Endothelial cell (in vitro differentiated cells): ENCODE data around the gene RPTOR. TPM values are rescaled to one million over a fixed set of nuclear protein-coding genes. Genes with fewer than 3 reads are reported as not detected.

Source experiments
- DNase-seq: peaks from one replicate; pipeline ENCODE4 v3.0.0; 2021; ENCODE audit warnings: low spot score
- H3K27ac Mint-ChIP-seq: one replicate; pipeline ENCODE4 v1.8.0; 2021; ENCODE audit warnings: mixed read lengths, inconsistent platforms; ENCODE audit not compliant: unreplicated experiment
- H3K27me3 Mint-ChIP-seq: one replicate; pipeline ENCODE4 v1.8.0; 2021; ENCODE audit warnings: mild to moderate bottlenecking, moderate library complexity, mixed read lengths, inconsistent platforms; ENCODE audit not compliant: unreplicated experiment
- H3K36me3 Mint-ChIP-seq: one replicate; pipeline ENCODE4 v1.8.0; 2021; ENCODE audit warnings: mild to moderate bottlenecking, low read depth, mixed read lengths, inconsistent platforms; ENCODE audit not compliant: unreplicated experiment
- H3K4me1 Mint-ChIP-seq: one replicate; pipeline ENCODE4 v1.8.0; 2021; ENCODE audit warnings: mild to moderate bottlenecking, mixed read lengths, inconsistent platforms; ENCODE audit not compliant: unreplicated experiment
- H3K4me3 Mint-ChIP-seq: one replicate; pipeline ENCODE4 v1.8.0; 2021; ENCODE audit warnings: mild to moderate bottlenecking, mixed read lengths, inconsistent platforms; ENCODE audit not compliant: unreplicated experiment
- H3K9me3 Mint-ChIP-seq: one replicate; pipeline ENCODE4 v1.8.0; 2021; ENCODE audit warnings: mixed read lengths, inconsistent platforms; ENCODE audit not compliant: unreplicated experiment
- total RNA-seq: library from RNA; stranded (reverse); fragmentation: NEBNext Ultra II Directional; extraction: Animal tissue kit (Norgen Biotek cat#: 25700); gene quantifications from one replicate; pipeline ENCODE4 v1.2.1, GENCODE V29; 2021; ENCODE audit not compliant: unreplicated experiment
- TF ChIP-seq, protein P1 (sequence below): fragments of 200-600 bp; sonication (generic); IDR thresholded peaks from one replicate; pipeline ENCODE4 v1.5.0; 2021; ENCODE audit warnings: antibody characterized with exemption; ENCODE audit not compliant: unreplicated experiment

Gene RPTOR
- total RNA-seq, 1 donor from 2014 or later, result 36.7 TPM

DNA sequence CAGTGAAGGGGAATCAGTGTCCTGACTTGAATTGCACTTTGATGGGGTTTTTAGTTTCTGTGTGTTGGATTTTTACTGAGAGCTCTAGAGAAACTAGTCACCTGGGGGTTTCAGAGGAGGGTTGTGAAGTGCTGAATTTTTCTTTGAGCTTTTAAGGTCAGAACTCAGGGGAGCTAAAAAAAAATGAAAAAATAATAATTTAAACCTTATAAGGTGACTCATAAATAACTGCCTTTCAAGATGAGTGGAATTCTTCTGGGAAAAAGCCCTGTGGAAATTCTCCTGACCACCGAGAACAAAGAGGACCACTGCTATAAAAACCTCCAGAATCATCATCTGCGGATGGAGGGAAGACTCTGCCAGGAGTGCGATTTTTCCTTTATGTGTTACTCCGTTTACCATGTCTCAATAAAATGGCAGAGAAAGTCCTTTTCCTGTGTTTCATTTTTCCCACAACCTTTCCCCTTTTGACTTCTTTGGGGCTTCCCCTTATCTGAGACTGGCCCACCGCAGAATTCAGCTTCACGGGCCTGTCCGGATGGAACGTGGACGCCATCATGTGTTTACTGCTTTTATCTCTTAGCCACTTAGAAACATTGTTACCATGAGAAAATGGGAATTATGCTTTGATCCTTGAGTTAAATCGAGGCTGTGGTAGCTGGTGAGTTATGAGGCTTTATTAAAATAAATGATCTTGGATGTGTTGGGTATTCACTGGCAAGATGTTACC, 39.7 kb downstream of the RPTOR start:
- Mint-ChIP-seq H3K4me3 (no peak overlapping the region), H3K36me3 (no peaks in the 10 kb centered on the region), H3K27me3 (no peaks in the 10 kb centered on the region), H3K27ac (no peak overlapping the region), H3K4me1 (no peaks in the 10 kb centered on the region), H3K9me3 (no peaks in the 10 kb centered on the region)
- DNase-seq, result no peak
- TF ChIP-seq, protein P1, sequence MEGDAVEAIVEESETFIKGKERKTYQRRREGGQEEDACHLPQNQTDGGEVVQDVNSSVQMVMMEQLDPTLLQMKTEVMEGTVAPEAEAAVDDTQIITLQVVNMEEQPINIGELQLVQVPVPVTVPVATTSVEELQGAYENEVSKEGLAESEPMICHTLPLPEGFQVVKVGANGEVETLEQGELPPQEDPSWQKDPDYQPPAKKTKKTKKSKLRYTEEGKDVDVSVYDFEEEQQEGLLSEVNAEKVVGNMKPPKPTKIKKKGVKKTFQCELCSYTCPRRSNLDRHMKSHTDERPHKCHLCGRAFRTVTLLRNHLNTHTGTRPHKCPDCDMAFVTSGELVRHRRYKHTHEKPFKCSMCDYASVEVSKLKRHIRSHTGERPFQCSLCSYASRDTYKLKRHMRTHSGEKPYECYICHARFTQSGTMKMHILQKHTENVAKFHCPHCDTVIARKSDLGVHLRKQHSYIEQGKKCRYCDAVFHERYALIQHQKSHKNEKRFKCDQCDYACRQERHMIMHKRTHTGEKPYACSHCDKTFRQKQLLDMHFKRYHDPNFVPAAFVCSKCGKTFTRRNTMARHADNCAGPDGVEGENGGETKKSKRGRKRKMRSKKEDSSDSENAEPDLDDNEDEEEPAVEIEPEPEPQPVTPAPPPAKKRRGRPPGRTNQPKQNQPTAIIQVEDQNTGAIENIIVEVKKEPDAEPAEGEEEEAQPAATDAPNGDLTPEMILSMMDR, result no peak

DNA sequence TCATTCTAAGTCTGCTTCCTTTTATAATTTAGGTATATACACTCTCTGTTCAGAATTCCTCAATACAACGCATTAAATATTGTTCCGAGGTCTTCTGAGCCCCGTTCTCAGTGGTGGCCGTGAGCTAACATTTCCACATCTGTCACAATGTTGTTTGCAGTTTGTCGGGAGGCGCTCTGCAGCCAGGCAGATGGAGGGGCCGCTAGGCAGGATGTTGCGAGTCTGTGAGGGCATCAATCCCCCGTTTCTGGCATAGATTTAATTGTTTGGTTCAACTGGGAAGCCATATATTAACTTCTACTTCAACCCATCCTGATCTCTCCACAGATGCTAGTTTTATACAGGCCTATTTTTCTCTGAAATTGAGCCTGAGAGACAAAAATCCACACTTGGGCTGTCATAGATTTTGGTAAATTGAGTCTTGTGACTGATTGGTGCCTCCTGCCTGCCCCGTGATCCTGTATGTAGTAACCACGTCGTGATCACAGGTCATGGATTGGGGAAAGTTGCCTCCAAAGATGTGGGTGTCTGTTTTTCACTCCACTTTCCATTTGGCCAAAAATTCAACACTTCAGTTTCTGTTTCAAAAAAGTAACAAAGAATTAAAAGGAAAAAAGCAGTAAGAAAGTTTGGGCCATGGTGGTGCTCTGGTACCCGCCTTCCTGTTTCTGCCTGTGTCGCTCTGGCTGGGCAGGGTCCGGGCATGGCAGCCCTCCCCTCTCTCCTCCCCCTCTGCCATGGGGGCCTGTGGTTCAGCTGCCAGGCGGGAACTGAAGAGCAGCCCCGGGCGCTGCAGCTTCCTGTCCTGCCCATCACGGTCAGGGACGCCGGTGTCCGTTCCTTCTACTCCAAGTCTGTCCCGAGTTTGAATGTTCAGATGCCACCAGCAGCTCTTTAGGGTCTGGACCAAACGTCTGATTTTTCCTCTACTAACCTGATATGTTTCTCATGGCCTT, 41.5 kb downstream of the RPTOR start:
- H3K36me3 Mint-ChIP-seq, result no peaks in the 10 kb centered on the region
- TF ChIP-seq, protein P1, result no peak
- no peak overlapping the region for H3K27ac Mint-ChIP-seq
- no peak overlapping the region for H3K4me3 Mint-ChIP-seq
- no peaks in the 10 kb centered on the region for H3K27me3 Mint-ChIP-seq
- no peaks in the 10 kb centered on the region for H3K9me3 Mint-ChIP-seq
- no peaks in the 10 kb centered on the region for H3K4me1 Mint-ChIP-seq
- no peak for DNase-seq

DNA sequence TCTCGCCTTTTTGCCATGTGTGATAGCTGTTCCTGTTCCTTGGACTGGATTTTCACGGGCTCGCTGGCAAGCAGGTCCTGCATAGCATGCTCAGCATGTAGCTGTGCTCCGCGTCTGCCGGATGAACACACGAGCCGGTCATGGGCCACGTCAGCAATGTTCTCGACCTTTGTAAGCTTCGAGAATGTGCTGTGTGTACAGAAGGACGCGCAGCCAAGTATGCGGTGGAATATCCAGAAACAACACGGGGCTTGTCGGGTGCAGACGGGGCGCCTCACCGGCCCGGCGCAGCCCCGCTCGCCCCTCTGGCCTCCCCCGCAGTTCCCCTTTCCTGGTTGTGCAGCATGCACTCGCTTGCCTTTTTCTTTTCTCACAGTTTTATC, 42.2 kb downstream of the RPTOR start:
- no peak for DNase-seq
- Mint-ChIP-seq H3K36me3 (no peaks in the 10 kb centered on the region), H3K27me3 (no peaks in the 10 kb centered on the region), H3K4me1 (no peaks in the 10 kb centered on the region), H3K27ac (no peak overlapping the region), H3K4me3 (no peak overlapping the region), H3K9me3 (no peaks in the 10 kb centered on the region)
- TF ChIP-seq, protein P1, result no peak

DNA sequence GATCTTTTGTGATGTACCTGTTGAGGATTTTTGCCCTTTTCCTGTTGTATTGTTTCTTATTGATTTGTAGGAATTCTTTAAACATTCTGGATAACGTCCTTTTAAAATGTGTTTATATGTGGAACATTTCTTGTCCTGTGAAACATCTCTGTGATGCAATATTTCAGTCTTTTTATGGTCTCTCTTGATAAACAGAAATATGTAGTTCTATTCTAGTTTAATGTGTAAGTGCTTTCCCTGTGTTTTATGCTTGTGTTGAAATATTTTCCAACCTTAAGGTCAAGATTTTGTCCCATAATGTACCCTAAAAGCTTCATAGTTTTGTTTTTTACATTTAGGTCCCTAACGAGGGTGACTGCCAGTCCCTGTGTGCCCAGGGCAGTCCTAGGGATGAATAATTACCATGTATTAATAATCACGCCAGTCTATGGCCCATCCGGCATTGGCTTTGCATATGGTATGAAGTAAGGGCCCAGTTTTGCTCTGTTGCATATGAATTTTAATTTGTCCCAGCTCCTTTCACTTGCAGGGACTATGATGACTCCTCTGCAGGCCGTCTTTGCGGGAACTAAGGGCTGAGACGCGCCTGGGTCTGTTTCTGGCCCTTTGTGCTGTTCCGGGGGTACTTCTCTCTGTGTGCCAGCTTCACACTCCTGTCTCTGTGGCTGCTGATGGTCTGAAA, 44.2 kb downstream of the RPTOR start:
- H3K36me3 Mint-ChIP-seq, result no peaks in the 10 kb centered on the region
- TF ChIP-seq, protein P1, result no peak
- H3K4me1 Mint-ChIP-seq, result no peaks in the 10 kb centered on the region
- no peaks in the 10 kb centered on the region for H3K27me3 Mint-ChIP-seq
- H3K4me3 Mint-ChIP-seq, result no peak overlapping the region
- no peaks in the 10 kb centered on the region for H3K9me3 Mint-ChIP-seq
- no peak overlapping the region for H3K27ac Mint-ChIP-seq
- DNase-seq, result no peak
